OCI-LY1 (cell line): ENCODE results near the gene KCNH2.

Experiments used
- H2AFZ ChIP-seq: fragments of 200-600 bp; sonication (generic), shearing (Covaris generic); 2 replicates; pipeline ENCODE4 v1.6.0; 2014; ENCODE audit warnings: antibody characterized with exemption, mild to moderate bottlenecking, low read length
- H3F3A ChIP-seq: fragments of 200-600 bp; sonication (generic), shearing (Covaris generic); 2 replicates; pipeline ENCODE4 v1.6.0; 2014; ENCODE audit warnings: mild to moderate bottlenecking, antibody characterized with exemption, low read length, moderate library complexity; ENCODE audit not compliant: insufficient read depth
- H3K27ac ChIP-seq: fragments of 200-600 bp; sonication (generic); 2 replicates; pipeline ENCODE4 v1.5.1; 2014; ENCODE audit warnings: low read length, mixed run types, mild to moderate bottlenecking, low read depth; ENCODE audit not compliant: poor library complexity, severe bottlenecking
- H3K27me3 ChIP-seq: fragments of 200-600 bp; sonication (generic); 2 replicates; pipeline ENCODE4 v1.6.0; 2014; ENCODE audit warnings: antibody characterized with exemption, mild to moderate bottlenecking, low read length, moderate library complexity; ENCODE audit not compliant: insufficient read depth
- H3K36me3 ChIP-seq: fragments of 200-600 bp; sonication (generic); 2 replicates; pipeline ENCODE4 v1.6.1; 2014; ENCODE audit warnings: mild to moderate bottlenecking, antibody characterized with exemption, low read length, moderate library complexity, mixed read lengths; ENCODE audit not compliant: insufficient read depth
- H3K4me1 ChIP-seq: fragments of 200-600 bp; sonication (generic); 2 replicates; pipeline ENCODE4 v1.5.1; 2014; ENCODE audit warnings: mild to moderate bottlenecking, low read length, moderate library complexity; ENCODE audit not compliant: insufficient read depth, severe bottlenecking
- H3K4me2 ChIP-seq: fragments of 200-600 bp; sonication (generic), shearing (Covaris generic); 2 replicates; pipeline ENCODE4 v1.6.1; 2014; ENCODE audit warnings: low read length
- H3K4me3 ChIP-seq: fragments of 200-600 bp; sonication (generic); 2 replicates; pipeline ENCODE4 v1.5.1; 2014; ENCODE audit warnings: low read length, low read depth, mild to moderate bottlenecking, mixed read lengths; ENCODE audit not compliant: poor library complexity, severe bottlenecking
- H3K79me2 ChIP-seq: fragments of 200-600 bp; shearing (Covaris generic); 2 replicates; pipeline ENCODE4 v1.6.1; 2016; ENCODE audit warnings: mixed run types, low read length, mixed read lengths; ENCODE audit not compliant: insufficient read depth
- H3K9ac ChIP-seq: fragments of 200-600 bp; sonication (generic), shearing (Covaris generic); 2 replicates; pipeline ENCODE4 v1.6.1; 2014; ENCODE audit warnings: mild to moderate bottlenecking, low read length, mixed read lengths
- H3K9me2 ChIP-seq: fragments of 200-600 bp; sonication (generic), shearing (Covaris generic); 2 replicates; pipeline ENCODE4 v1.6.1; 2014; ENCODE audit warnings: low read depth, mild to moderate bottlenecking, low read length, mixed read lengths
- H3K9me3 ChIP-seq: fragments of 200-600 bp; shearing (Covaris generic); 2 replicates; pipeline ENCODE4 v1.6.1; 2014; ENCODE audit warnings: low read length, mixed read lengths
- H4K20me1 ChIP-seq: fragments of 200-600 bp; sonication (generic), shearing (Covaris generic); 2 replicates; pipeline ENCODE4 v1.6.0; 2016; ENCODE audit warnings: mild to moderate bottlenecking, low read length; ENCODE audit not compliant: insufficient read depth
- EZH2 ChIP-seq: fragments of 200-600 bp; sonication (generic), shearing (Covaris generic); IDR thresholded peaks from 2 replicates; pipeline ENCODE4 v1.8.0; 2017; ENCODE audit warnings: borderline replicate concordance, mixed run types, mild to moderate bottlenecking, antibody characterized with exemption, low read length, moderate library complexity, mixed read lengths
- TF ChIP-seq, protein P1 (sequence below): fragments of 200-600 bp; sonication (generic), shearing (Covaris generic); IDR thresholded peaks from 2 replicates; pipeline ENCODE4 v1.5.1; 2017; ENCODE audit warnings: mild to moderate bottlenecking, antibody characterized with exemption, low read length, moderate library complexity, mixed read lengths

KCNH2 gene

GRCh38 chr7:151011097-151011409 lies 32.9 kb upstream of the KCNH2 start:
- no peak overlapping the region for H3K4me3 ChIP-seq
- no peaks in the 10 kb centered on the region for H3K79me2 ChIP-seq
- no peak overlapping the region for H2AFZ ChIP-seq
- H3K27ac ChIP-seq, result no peak overlapping the region
- peaks cover 20% of the 10 kb centered on the region for H3K4me1 ChIP-seq
- no peaks in the 10 kb centered on the region for H4K20me1 ChIP-seq
- TF ChIP-seq, protein P1, sequence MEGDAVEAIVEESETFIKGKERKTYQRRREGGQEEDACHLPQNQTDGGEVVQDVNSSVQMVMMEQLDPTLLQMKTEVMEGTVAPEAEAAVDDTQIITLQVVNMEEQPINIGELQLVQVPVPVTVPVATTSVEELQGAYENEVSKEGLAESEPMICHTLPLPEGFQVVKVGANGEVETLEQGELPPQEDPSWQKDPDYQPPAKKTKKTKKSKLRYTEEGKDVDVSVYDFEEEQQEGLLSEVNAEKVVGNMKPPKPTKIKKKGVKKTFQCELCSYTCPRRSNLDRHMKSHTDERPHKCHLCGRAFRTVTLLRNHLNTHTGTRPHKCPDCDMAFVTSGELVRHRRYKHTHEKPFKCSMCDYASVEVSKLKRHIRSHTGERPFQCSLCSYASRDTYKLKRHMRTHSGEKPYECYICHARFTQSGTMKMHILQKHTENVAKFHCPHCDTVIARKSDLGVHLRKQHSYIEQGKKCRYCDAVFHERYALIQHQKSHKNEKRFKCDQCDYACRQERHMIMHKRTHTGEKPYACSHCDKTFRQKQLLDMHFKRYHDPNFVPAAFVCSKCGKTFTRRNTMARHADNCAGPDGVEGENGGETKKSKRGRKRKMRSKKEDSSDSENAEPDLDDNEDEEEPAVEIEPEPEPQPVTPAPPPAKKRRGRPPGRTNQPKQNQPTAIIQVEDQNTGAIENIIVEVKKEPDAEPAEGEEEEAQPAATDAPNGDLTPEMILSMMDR, result no peak
- no peak for TF ChIP-seq EZH2
- H3F3A ChIP-seq, result no peaks in the 10 kb centered on the region
- no peaks in the 10 kb centered on the region for H3K9me2 ChIP-seq
- H3K9ac ChIP-seq, result no peak overlapping the region
- no peaks in the 10 kb centered on the region for H3K36me3 ChIP-seq
- peaks cover 5% of the 10 kb centered on the region; the same call in 1 of the 2 replicates for H3K27me3 ChIP-seq
- H3K9me3 ChIP-seq, result no peaks in the 10 kb centered on the region
- H3K4me2 ChIP-seq, result no peak overlapping the region

GRCh38 chr7:151010307-151011096 lies 32.4 kb upstream of the KCNH2 start:
- peaks cover 20% of the 10 kb centered on the region for H3K4me1 ChIP-seq
- H4K20me1 ChIP-seq, result no peaks in the 10 kb centered on the region
- H3K9ac ChIP-seq, result no peak overlapping the region
- no peaks in the 10 kb centered on the region for H3K9me3 ChIP-seq
- H3F3A ChIP-seq, result no peaks in the 10 kb centered on the region
- no peak overlapping the region for H3K4me3 ChIP-seq
- H2AFZ ChIP-seq, result no peak overlapping the region
- no peaks in the 10 kb centered on the region for H3K9me2 ChIP-seq
- peaks cover 4% of the 10 kb centered on the region; the same call in 1 of the 2 replicates for H3K27me3 ChIP-seq
- H3K27ac ChIP-seq, result no peak overlapping the region
- H3K36me3 ChIP-seq, result no peaks in the 10 kb centered on the region
- TF ChIP-seq EZH2, result no peak
- TF ChIP-seq, protein P1, result no peak
- H3K4me2 ChIP-seq, result no peak overlapping the region
- H3K79me2 ChIP-seq, result no peaks in the 10 kb centered on the region

- TF ChIP-seq EZH2, result no peak
- TF ChIP-seq, protein P1, result no peak
- Histone ChIP-seq H3K4me1 (peaks cover 20% of the 10 kb centered on the region), H4K20me1 (no peaks in the 10 kb centered on the region), H3K36me3 (no peaks in the 10 kb centered on the region), H3K27ac (no peak overlapping the region), H3K27me3 (peaks cover 4% of the 10 kb centered on the region; the same call in 1 of the 2 replicates), H3K79me2 (no peaks in the 10 kb centered on the region), H3F3A (no peaks in the 10 kb centered on the region), H3K4me2 (no peak overlapping the region), H3K4me3 (no peak overlapping the region), H3K9me2 (no peaks in the 10 kb centered on the region), H2AFZ (no peak overlapping the region), H3K9me3 (no peaks in the 10 kb centered on the region), H3K9ac (no peak overlapping the region)
These were observed 31.9 kb upstream of the KCNH2 start for GRCh38 chr7:151010037-151010306.
